GM19328 (cell line): ENCODE data around the gene DEGS2.

ENCODE experiments used
- ATAC-seq: cut with Tn5 transposase; IDR thresholded peaks from one replicate; pipeline ENCODE4 v1.9.1; 2021; ENCODE audit warnings: mild to moderate bottlenecking, moderate library complexity; ENCODE audit not compliant: unreplicated experiment

DEGS2 gene

DNA sequence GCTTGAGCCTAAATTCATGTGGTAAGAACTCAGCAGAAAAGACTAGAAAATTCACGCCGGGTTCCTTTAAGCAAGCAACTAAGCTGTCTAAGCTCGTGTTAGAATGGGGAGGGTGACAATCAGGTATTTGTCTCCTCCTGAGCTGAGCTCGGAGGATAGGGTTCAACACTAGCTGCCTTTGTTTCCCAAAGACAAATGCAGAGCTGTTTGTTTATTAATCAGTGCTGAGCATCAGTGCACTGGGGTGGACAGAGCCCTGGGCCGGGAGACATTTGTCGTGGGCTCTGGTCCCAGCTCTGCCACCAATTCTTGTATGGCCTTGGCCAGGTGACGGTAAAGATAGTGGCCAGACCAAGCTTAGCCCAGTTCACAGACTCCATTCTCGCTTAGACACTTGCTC is 43.7 kb downstream of the DEGS2 start:
- no peak for ATAC-seq

GRCh38 chr14:100115236-100115635 is 44.2 kb downstream of the DEGS2 start:
- ATAC-seq = no peak

- no peak for ATAC-seq
These were observed 45.2 kb downstream of the DEGS2 start for GRCh38 chr14:100114109-100114765.

DNA sequence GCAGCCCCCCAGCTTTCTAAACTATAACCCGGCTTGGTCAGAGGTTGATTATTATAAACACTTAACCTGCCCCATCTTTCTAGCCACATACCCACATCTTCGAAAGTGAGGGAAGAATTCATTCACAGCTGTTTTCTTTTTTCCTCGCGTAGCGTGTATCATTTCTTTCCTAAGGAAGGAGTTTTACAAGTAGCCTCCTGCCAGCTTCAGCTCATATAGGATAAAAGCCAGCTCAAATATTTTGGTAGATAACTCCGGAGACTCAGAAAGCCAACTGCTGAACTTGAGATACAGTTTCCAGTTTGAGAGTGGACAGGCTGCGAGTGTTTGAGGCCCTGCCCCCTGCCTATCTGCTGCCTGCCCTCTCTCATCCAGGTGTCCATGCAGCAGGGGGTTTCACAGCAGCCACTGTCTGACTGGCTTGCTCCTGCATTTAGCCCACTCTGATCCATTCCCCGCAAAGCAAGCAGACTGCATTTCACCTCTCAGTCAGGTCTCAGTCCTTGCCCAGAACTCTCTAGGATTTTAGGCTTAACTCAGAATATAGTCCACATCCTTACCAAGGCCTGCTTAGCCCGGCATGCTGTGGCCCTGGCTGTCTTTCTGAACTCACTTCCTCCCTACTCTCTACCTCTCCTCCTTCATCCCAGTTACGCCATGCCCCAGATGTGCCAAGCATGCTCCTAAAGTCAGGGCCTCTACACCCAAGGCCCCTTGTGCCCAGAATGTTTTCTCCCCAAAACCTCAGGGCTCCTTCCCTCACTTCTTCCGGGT is 47.3 kb downstream of the DEGS2 start:
- no peak for ATAC-seq

- no peak for ATAC-seq
These were observed 48.6 kb downstream of the DEGS2 start for GRCh38 chr14:100110816-100111215.

- ATAC-seq = no peak
These were observed 49.9 kb downstream of the DEGS2 start for GRCh38 chr14:100109594-100109955.

DNA sequence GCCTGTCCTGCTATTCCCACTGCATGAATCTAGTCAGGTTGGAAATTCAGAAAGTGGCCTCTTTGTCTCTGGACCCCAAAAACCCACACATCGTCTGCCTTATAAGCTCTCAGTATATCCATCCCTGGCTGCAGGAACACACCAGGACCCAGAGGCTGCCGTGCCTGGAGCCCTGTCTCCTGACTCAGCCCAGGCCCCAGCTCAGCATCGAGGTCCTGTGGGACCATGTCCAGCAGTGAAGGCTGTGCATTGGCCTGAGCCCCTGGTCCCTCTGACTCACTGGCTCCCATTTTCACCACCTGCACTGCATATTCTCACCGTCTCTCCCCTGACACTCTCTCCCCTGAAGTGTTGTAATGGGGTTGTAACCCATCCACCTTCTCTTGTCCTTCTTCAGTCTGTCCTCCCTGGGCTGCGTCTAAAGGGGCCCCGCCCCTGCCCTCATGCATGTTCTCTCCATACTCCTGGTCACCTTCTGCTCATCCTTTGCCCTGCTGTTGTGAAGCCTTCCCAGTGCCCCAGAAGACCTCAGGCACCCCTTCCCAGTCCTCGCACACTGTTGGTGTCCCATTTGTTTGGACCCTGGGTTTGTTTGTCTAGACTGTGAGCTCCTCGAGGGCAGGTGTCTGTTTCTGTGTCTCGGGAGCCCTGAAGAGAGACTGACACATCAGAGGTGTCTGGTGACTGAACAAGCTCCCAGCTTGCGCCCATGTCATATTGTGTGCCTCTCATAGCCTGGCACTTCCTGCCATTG is 50.4 kb downstream of the DEGS2 start:
- ATAC-seq = no peak

DNA sequence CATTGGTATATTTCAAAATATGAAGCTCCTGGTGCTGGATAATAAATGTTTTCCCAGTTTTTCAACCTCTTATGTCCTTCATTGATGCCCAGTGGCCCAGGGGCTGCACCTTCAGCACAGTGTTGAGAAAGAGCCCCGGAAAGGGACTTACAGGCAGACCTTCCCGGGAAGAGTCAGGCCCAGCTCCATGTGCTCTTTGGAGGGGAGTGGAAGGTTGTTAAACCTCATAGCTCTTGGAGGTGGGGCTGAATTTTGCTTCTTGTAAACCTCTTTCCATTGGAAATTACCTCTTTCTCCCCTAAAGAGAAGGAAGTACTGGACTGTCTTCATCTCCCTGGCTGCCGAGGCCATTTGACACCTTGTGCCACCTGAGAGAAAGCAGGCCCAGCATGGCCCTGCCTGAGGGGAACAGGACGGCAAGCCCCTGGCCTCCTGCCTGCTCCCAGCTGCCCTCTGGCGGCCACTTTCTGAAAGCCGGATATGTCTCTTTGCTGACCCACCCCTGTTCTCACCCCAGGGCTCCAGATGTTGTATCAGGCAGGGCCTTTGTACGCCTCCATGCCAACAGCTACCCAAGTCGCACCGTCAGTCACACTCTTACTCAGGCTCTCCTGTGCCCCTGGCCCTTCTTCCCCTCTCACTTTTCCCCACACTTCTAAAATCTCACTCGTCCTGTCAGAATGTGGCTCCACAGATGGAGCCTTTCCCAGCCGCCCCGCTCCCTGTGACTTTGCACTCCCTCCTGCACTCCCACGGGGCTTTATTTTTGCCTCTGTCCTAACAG is 51.2 kb downstream of the DEGS2 start:
- no peak for ATAC-seq

GRCh38 chr14:100107236-100107635 is 52.2 kb downstream of the DEGS2 start:
- ATAC-seq = no peak

GRCh38 chr14:100106250-100107112 is 53.0 kb downstream of the DEGS2 start:
- ATAC-seq = no peak

GRCh38 chr14:100105357-100106169 is 53.9 kb downstream of the DEGS2 start:
- ATAC-seq = no peak

GRCh38 chr14:100104523-100105300 is 54.7 kb downstream of the DEGS2 start:
- ATAC-seq = no peak

DNA sequence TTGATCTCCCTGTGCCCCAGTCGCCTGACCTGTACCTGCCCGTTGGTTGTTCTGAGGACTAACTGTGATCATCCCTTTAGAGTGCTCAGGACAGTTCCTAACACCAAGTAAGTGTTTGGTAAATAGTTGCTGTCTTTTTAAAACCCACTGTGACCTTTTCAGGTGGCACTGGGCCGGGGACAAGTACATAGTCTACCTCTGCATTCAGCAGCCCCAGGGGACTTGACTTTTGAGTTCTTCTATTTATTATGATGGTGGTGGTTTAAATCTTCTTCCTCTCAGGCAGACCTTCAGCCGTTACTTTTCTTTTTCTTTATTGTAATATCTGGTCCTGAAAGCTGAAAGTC is 55.5 kb downstream of the DEGS2 start:
- ATAC-seq = no peak

DNA sequence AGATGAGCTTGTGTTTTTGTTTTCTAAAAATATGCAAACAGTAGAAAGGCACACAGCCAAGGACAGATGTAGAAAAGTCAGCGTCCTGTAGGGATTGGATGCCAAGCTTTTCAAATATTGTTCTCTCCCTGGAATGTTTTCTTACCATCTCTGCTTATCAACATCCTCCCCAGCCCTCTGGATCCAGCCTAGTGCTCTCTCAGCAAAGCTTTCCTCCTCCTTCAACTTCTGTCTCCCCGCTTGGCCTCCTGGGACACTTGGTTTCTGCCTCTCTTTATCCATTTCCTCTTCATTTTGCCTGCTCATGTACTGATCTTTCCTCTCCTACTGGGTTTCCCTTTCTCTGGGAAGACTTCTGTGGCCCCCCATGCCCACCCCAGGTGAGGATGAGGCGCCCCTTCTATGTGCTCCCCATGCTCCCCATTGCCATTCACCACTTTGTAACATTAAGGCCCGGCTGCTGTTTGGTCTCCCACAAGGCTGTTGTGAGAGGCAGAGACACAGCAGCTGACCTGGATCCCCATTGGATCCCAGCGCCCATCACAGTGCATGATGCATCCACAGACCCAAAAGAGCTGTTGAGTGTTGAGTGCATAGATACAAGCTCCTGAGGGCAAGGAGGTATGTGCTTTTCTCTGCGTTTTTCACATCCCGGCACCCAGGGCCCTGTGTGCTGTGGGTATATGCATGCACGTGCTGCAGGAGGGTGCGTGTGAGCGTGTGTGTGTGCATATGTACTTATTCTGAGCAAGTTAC is 56.0 kb downstream of the DEGS2 start:
- ATAC-seq = no peak

DNA sequence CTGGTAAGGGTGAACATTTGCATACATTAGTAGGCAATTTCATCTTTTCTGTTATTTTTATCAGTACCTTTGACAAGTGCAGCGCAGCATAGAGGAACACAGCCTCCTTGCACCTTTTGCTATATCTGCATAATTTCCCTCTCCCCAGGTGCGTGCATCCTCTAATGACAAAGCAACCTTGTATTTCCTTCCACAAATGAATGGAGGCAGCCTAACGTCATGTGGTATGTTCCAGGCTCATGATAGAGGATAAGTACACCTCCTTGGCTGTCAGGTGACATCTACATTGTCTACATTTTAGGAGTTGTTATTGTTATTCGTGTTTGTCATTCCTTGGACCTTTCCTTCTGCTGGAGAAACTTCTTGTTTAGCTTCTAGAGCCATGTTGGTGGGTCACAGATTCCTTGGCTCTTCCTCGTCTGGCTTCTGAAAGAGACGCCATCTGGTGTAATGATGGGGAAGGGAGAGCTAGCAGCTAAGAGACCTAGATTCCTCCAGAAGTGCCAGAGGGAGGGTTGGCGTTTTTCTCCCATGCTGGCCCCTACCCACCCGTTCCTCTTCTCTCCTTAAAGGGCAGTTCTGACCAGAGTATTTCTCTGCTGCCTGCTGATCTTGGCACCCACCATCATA is 57.2 kb downstream of the DEGS2 start:
- no peak for ATAC-seq

GRCh38 chr14:100100032-100100703 is 59.3 kb downstream of the DEGS2 start:
- ATAC-seq = no peak

DNA sequence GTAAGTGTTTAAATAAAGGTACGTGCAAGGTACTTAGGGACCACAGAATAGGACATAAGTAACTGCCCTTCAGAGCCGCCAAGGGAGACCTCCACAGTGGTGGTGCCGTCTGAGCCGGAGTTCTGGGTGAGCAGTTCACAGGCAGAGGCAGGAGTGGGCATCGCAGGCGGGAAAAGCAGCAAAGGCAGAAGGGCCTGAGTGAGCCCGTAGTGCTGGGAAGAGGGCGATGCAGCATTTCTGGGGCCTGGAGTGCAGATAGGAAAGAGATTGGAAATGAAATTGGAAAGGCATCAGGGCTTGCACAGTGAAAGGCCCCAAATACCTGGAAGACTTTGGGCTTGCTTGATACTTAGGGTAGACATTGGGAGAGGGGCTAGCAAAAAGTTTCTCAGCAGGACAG is 61.3 kb downstream of the DEGS2 start:
- ATAC-seq = no peak
